Left ventricle myocardium inferior (tissue), 1 donor: ENCODE data around the gene TSPAN14. TPM values are rescaled to one million over a fixed set of nuclear protein-coding genes. Genes with fewer than 3 reads are reported as not detected.

Experiments
- DNase-seq: peaks from one replicate; pipeline ENCODE4 v3.0.0-alpha.2; 2020
- H3K27ac ChIP-seq: fragments of 200-600 bp; replicated peaks from 2 replicates; pipeline ENCODE4 v1.8.0; 2021
- H3K27me3 ChIP-seq: fragments of 200-600 bp; 2 replicates; pipeline ENCODE4 v1.8.0; 2021; ENCODE audit warnings: low read depth
- H3K36me3 ChIP-seq: fragments of 200-600 bp; 2 replicates; pipeline ENCODE4 v1.8.0; 2021
- H3K4me1 ChIP-seq: fragments of 200-600 bp; 2 replicates; pipeline ENCODE4 v1.8.0; 2021
- H3K4me3 ChIP-seq: fragments of 200-600 bp; 2 replicates; pipeline ENCODE4 v1.8.0; 2021; ENCODE audit warnings: mild to moderate bottlenecking, moderate library complexity
- H3K9me3 ChIP-seq: fragments of 200-600 bp; replicated peaks from 2 replicates; pipeline ENCODE4 v1.8.0; 2021
- CTCF ChIP-seq: fragments of 200-600 bp; IDR thresholded peaks from 2 replicates; pipeline ENCODE4 v1.8.0; 2021; ENCODE audit warnings: antibody characterized with exemption, mild to moderate bottlenecking, borderline replicate concordance
- intact Hi-C: fragments of 100-400 bp; cut with micrococcal nuclease; formaldehyde crosslinking; loops from one replicate; pipeline ENCODE4 v1.11.0; 2022
- total RNA-seq: library from RNA; stranded (reverse); fragmentation: NEBNext Ultra II Directional; extraction: Animal tissue kit (Norgen Biotek cat#: 25700); gene quantifications from one replicate; pipeline ENCODE4 v1.2.1, GENCODE V29; 2021
- donor health status: DM: no; HTN: yes; CAD: no; lungs with severe emphysema.

The TSPAN14 gene
- total RNA-seq, 1 donor from 2014 or later: 33.4 TPM

GRCh38 chr10:80544316-80544953 is 90.3 kb downstream of the TSPAN14 start:
- intact Hi-C loops: no loop called here
- H3K9me3 ChIP-seq: no peaks in the 10 kb centered on the region
- no peak overlapping the region for H3K27ac ChIP-seq
- H3K4me1 ChIP-seq: peaks cover 29% of the 10 kb centered on the region
- H3K27me3 ChIP-seq: peaks cover 2% of the 10 kb centered on the region
- H3K36me3 ChIP-seq: no peaks in the 10 kb centered on the region
- no peak for TF ChIP-seq CTCF
- no peak for DNase-seq
- no peak overlapping the region for H3K4me3 ChIP-seq

- H3K36me3 ChIP-seq: no peaks in the 10 kb centered on the region
- no peaks in the 10 kb centered on the region for H3K9me3 ChIP-seq
- no peak for TF ChIP-seq CTCF
- intact Hi-C loops: no loop called here
- H3K4me1 ChIP-seq: peaks cover 25% of the 10 kb centered on the region
- DNase-seq: no peak
- H3K27me3 ChIP-seq: peaks cover 8% of the 10 kb centered on the region
- no peak overlapping the region for H3K4me3 ChIP-seq
- no peak overlapping the region for H3K27ac ChIP-seq
Measured at GRCh38 chr10:80545258-80545881, 91.3 kb downstream of the TSPAN14 start.

- TF ChIP-seq CTCF: no peak
- Histone ChIP-seq H3K27ac (peak overlapping the region; percentile 57), H3K9me3 (no peaks in the 10 kb centered on the region), H3K4me3 (no peak overlapping the region), H3K27me3 (peaks cover 8% of the 10 kb centered on the region), H3K4me1 (peaks cover 26% of the 10 kb centered on the region), H3K36me3 (no peaks in the 10 kb centered on the region)
- intact Hi-C loops: no loop called here
- peak; percentile 41 for DNase-seq
Measured at GRCh38 chr10:80552151-80552646, 98.1 kb downstream of the TSPAN14 start.

GRCh38 chr10:80553436-80553835 is 99.3 kb downstream of the TSPAN14 start:
- H3K36me3 ChIP-seq: no peaks in the 10 kb centered on the region
- TF ChIP-seq CTCF: no peak
- intact Hi-C loops: no loop called here
- no peak overlapping the region for H3K4me3 ChIP-seq
- H3K27ac ChIP-seq: no peak overlapping the region
- H3K9me3 ChIP-seq: no peaks in the 10 kb centered on the region
- no peak for DNase-seq
- peaks cover 8% of the 10 kb centered on the region for H3K27me3 ChIP-seq
- H3K4me1 ChIP-seq: peaks cover 16% of the 10 kb centered on the region

GRCh38 chr10:80554050-80554449 is 99.9 kb downstream of the TSPAN14 start:
- Histone ChIP-seq H3K4me3 (no peak overlapping the region), H3K36me3 (no peaks in the 10 kb centered on the region), H3K27me3 (peaks cover 8% of the 10 kb centered on the region), H3K4me1 (peaks cover 16% of the 10 kb centered on the region), H3K27ac (no peak overlapping the region), H3K9me3 (no peaks in the 10 kb centered on the region)
- intact Hi-C loops: no loop called here
- DNase-seq: no peak
- no peak for TF ChIP-seq CTCF
